WTC11 (cell line): ENCODE results near the gene YWHAQ. TPM values are rescaled to one million over a fixed set of nuclear protein-coding genes. Genes with fewer than 3 reads are reported as not detected.

Experiments used
- ATAC-seq: fragments of 200-7000 bp; cut with Tn5 transposase; 2 replicates; pipeline ENCODE4 v1.10.0; 2021; ENCODE audit warnings: mild to moderate bottlenecking, moderate library complexity
- CTCF ChIA-PET: fragments of 300-600 bp; sonication (Branson Sonifier 250); formaldehyde crosslinking; loops from one replicate; lab custom pipeline; 2021; ENCODE audit warnings: antibody characterized with exemption; lab: Charles Lee
- POLR2A ChIA-PET: fragments of 350-600 bp; sonication (Branson Sonifier 250); formaldehyde crosslinking; loops from one replicate; lab custom pipeline; 2021; ENCODE audit warnings: antibody characterized with exemption; lab: Charles Lee
- DNase-seq: peaks from one replicate; pipeline ENCODE4 v3.0.0; 2021; ENCODE audit warnings: low spot score
- H3K27ac Mint-ChIP-seq: 2 replicates; pipeline ENCODE4 v1.8.0; 2021; ENCODE audit warnings: mixed read lengths
- H3K27me3 Mint-ChIP-seq: 2 replicates; pipeline ENCODE4 v1.8.0; 2021; ENCODE audit warnings: low read depth, mild to moderate bottlenecking, moderate library complexity, mixed read lengths
- H3K36me3 Mint-ChIP-seq: 2 replicates; pipeline ENCODE4 v1.8.0; 2021; ENCODE audit warnings: mixed read lengths
- H3K4me1 Mint-ChIP-seq: 2 replicates; pipeline ENCODE4 v1.8.0; 2022; ENCODE audit warnings: mixed read lengths
- H3K4me3 Mint-ChIP-seq: 2 replicates; pipeline ENCODE4 v1.8.0; 2021; ENCODE audit warnings: mild to moderate bottlenecking, moderate library complexity, mixed read lengths
- H3K9me3 Mint-ChIP-seq: 2 replicates; pipeline ENCODE4 v1.8.0; 2021; ENCODE audit warnings: mixed read lengths
- EMX1 ChIP-seq: fragments of 250-450 bp; sonication (Bioruptor Pico); IDR thresholded peaks from 2 replicates; pipeline ENCODE4 v1.8.0; 2021; ENCODE audit warnings: mild to moderate bottlenecking
- ESRRA ChIP-seq: sonication (generic); formaldehyde crosslinking; IDR thresholded peaks from 2 replicates; pipeline ENCODE4 v1.8.1; 2022; ENCODE audit warnings: mild to moderate bottlenecking, missing genetic modification reagents, borderline replicate concordance
- FOXJ3 ChIP-seq: sonication (generic); formaldehyde crosslinking; IDR thresholded peaks from 2 replicates; pipeline ENCODE4 v1.9.0; 2021; ENCODE audit warnings: missing genetic modification reagents, mild to moderate bottlenecking, borderline replicate concordance
- FOXP1 ChIP-seq: sonication (generic); formaldehyde crosslinking; IDR thresholded peaks from 2 replicates; pipeline ENCODE4 v1.8.0; 2022; ENCODE audit warnings: missing genetic modification reagents, mild to moderate bottlenecking, moderate library complexity, borderline replicate concordance
- GRHL2 ChIP-seq: fragments of 250-450 bp; sonication (Bioruptor Pico); IDR thresholded peaks from 2 replicates; pipeline ENCODE4 v1.8.0; 2022; ENCODE audit warnings: mild to moderate bottlenecking, moderate library complexity; ENCODE audit not compliant: insufficient replicate concordance, severe bottlenecking
- GTF2I ChIP-seq: fragments of 250-450 bp; sonication (Bioruptor Pico); conservative IDR thresholded peaks from 2 replicates; pipeline ENCODE4 v1.4.0; 2021; ENCODE audit warnings: mild to moderate bottlenecking
- KAT7 ChIP-seq: sonication (generic); formaldehyde crosslinking; IDR thresholded peaks from 2 replicates; pipeline ENCODE4 v1.8.1; 2023; ENCODE audit warnings: missing genetic modification reagents, mild to moderate bottlenecking, borderline replicate concordance
- MYBL2 ChIP-seq: sonication (generic); formaldehyde crosslinking; IDR thresholded peaks from 2 replicates; pipeline ENCODE4 v1.8.1; 2023; ENCODE audit warnings: mild to moderate bottlenecking, moderate library complexity, missing genetic modification reagents
- NR2C2 ChIP-seq: sonication (generic); formaldehyde crosslinking; IDR thresholded peaks from 2 replicates; pipeline ENCODE4 v1.8.0; 2022; ENCODE audit warnings: mild to moderate bottlenecking, missing genetic modification reagents
- SP1 ChIP-seq: sonication (generic); formaldehyde crosslinking; conservative IDR thresholded peaks from 2 replicates; pipeline ENCODE4 v1.8.1; 2022; ENCODE audit warnings: missing genetic modification reagents
- TCF7 ChIP-seq: sonication (generic); formaldehyde crosslinking; IDR thresholded peaks from 2 replicates; pipeline ENCODE4 v1.8.0; 2022; ENCODE audit warnings: mild to moderate bottlenecking, low read depth, missing genetic modification reagents, moderate library complexity
- TEAD4 ChIP-seq: sonication (generic); formaldehyde crosslinking; IDR thresholded peaks from 2 replicates; pipeline ENCODE4 v1.8.0; 2022; ENCODE audit warnings: mild to moderate bottlenecking, missing genetic modification reagents
- TP53 ChIP-seq: sonication (generic); formaldehyde crosslinking; IDR thresholded peaks from 2 replicates; pipeline ENCODE4 v1.8.1; 2023; ENCODE audit warnings: mild to moderate bottlenecking, missing genetic modification reagents
- USF1 ChIP-seq: sonication (generic); formaldehyde crosslinking; IDR thresholded peaks from 2 replicates; pipeline ENCODE4 v1.8.0; 2022; ENCODE audit warnings: mild to moderate bottlenecking, missing genetic modification reagents
- ZBTB21 ChIP-seq: sonication (generic); formaldehyde crosslinking; IDR thresholded peaks from 2 replicates; pipeline ENCODE4 v1.8.1; 2023; ENCODE audit warnings: mild to moderate bottlenecking, missing genetic modification reagents, borderline replicate concordance
- ZBTB43 ChIP-seq: sonication (generic); formaldehyde crosslinking; IDR thresholded peaks from 2 replicates; pipeline ENCODE4 v1.8.1; 2023; ENCODE audit warnings: mild to moderate bottlenecking, missing genetic modification reagents
- ZNF219 ChIP-seq: sonication (generic); formaldehyde crosslinking; IDR thresholded peaks from 2 replicates; pipeline ENCODE4 v1.8.0; 2023; ENCODE audit warnings: missing genetic modification reagents, mild to moderate bottlenecking, borderline replicate concordance
- ZNF423 ChIP-seq: fragments of 250-450 bp; sonication (Bioruptor Pico); IDR thresholded peaks from 2 replicates; pipeline ENCODE4 v2.1.2; 2022; ENCODE audit warnings: mild to moderate bottlenecking, moderate library complexity
- total RNA-seq: library from RNA; stranded (reverse); gene quantifications from 3 replicates; pipeline ENCODE4 v1.2.3, GENCODE V29; 2021
- TF ChIP-seq, protein P1 (sequence below): sonication (generic); formaldehyde crosslinking; IDR thresholded peaks from 2 replicates; pipeline ENCODE4 v1.8.0; 2022; ENCODE audit warnings: mild to moderate bottlenecking, missing genetic modification reagents
- TF ChIP-seq, protein P2 (sequence below): sonication (generic); formaldehyde crosslinking; conservative IDR thresholded peaks from 2 replicates; pipeline ENCODE4 v1.8.1; 2022; ENCODE audit warnings: mild to moderate bottlenecking, missing genetic modification reagents
- TF ChIP-seq, protein P3 (sequence below): sonication (generic); formaldehyde crosslinking; IDR thresholded peaks from 2 replicates; pipeline ENCODE4 v1.8.1; 2022; ENCODE audit warnings: low read depth, mild to moderate bottlenecking, moderate library complexity, missing genetic modification reagents, borderline replicate concordance
- TF ChIP-seq, protein P4 (sequence below): fragments of 250-450 bp; sonication (Bioruptor Pico); IDR thresholded peaks from 2 replicates; pipeline ENCODE4 v2.1.2; 2022; ENCODE audit warnings: mild to moderate bottlenecking, moderate library complexity

YWHAQ gene
- total RNA-seq, 1 experiment from 2014 or later: 395 TPM

- ChIA-PET POLR2A (no interaction called here), CTCF (interaction anchor here (1.7 kb wide), 1 partner anchor 39 kb away, joined by 3 read pairs; no protein-coding TSS in a partner anchor)
- DNase-seq (no peak), ATAC-seq (no peak)
- Mint-ChIP-seq H3K9me3 (peaks cover 8% of the 10 kb centered on the region), H3K36me3 (no peaks in the 10 kb centered on the region), H3K27ac (no peak overlapping the region), H3K27me3 (peaks cover 3% of the 10 kb centered on the region; the same call in 1 of the 2 replicates), H3K4me3 (no peak overlapping the region), H3K4me1 (peaks cover 19% of the 10 kb centered on the region)
- TF ChIP-seq TP53 (CRISPR knock-in tag) (no peak), FOXJ3 (CRISPR knock-in tag) (no peak), ZBTB21 (no peak), KAT7 (CRISPR knock-in tag) (no peak), EMX1 (CRISPR knock-in tag) (no peak), FOXP1 (no peak), ZNF423 (CRISPR knock-in tag) (no peak), SP1 (no peak), TEAD4 (CRISPR knock-in tag) (no peak)
- TF ChIP-seq, protein P1, sequence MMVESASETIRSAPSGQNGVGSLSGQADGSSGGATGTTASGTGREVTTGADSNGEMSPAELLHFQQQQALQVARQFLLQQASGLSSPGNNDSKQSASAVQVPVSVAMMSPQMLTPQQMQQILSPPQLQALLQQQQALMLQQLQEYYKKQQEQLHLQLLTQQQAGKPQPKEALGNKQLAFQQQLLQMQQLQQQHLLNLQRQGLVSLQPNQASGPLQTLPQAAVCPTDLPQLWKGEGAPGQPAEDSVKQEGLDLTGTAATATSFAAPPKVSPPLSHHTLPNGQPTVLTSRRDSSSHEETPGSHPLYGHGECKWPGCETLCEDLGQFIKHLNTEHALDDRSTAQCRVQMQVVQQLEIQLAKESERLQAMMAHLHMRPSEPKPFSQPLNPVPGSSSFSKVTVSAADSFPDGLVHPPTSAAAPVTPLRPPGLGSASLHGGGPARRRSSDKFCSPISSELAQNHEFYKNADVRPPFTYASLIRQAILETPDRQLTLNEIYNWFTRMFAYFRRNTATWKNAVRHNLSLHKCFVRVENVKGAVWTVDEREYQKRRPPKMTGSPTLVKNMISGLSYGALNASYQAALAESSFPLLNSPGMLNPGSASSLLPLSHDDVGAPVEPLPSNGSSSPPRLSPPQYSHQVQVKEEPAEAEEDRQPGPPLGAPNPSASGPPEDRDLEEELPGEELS (CRISPR knock-in tag): no peak
These were observed 17.1 kb upstream of the YWHAQ start for GRCh38 chr2:9647884-9648283.

DNA sequence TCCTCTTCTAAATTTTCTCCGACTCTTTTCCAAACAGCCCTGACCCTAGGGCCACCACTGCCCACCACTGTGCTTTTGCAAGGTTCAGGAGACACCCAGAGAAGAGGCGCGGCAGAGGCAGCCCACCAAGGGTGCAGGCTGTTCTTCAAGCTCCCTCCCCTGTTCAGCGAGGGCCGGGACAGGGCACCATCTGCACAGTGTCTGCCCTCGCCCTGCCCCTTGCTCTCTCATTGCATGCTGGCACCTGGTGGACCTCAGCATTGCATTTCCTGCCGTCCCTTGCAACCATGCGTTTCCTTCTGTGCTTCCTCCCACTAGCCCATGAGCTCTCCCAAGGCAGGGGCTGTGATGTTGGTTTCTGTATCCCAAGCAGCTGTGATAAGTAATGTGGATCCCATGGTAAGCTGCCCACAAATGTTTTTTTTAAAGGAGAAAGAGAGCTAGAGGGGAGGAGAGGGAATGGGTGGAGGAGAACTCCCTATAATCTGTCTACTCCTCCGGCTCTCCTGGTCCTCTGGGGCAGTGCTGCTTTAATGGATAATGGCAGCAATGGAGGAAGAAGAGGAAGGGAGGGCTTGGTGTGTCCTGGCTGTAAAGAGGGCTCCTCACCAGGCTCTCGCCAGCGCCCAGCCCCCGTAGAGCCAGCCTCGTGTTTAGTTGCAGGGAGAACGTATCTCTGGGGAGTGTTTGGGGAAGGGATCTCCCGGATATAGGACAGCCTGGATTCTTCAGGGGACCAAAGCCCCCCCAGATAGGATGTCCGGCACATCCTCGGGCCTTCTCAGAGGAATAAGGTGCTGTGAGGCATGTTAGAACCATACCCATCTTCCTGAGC lies 15.6 kb upstream of the YWHAQ start:
- POLR2A ChIA-PET: interaction anchor here (1.2 kb wide), 1 partner anchor 16 kb away, joined by 4 read pairs; the partner anchor contains the start of gene YWHAQ
- ATAC-seq: no peak
- TF ChIP-seq NR2C2 (CRISPR knock-in tag) (no peak), ZNF219 (CRISPR knock-in tag) (no peak), ZNF423 (CRISPR knock-in tag) (no peak), ESRRA (no peak), ZBTB43 (CRISPR knock-in tag) (no peak), GTF2I (CRISPR knock-in tag) (no peak), FOXP1 (no peak), MYBL2 (CRISPR knock-in tag) (no peak), GRHL2 (CRISPR knock-in tag) (no peak), USF1 (no peak), TCF7 (no peak)
- TF ChIP-seq, protein P2, sequence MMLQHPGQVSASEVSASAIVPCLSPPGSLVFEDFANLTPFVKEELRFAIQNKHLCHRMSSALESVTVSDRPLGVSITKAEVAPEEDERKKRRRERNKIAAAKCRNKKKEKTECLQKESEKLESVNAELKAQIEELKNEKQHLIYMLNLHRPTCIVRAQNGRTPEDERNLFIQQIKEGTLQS (CRISPR knock-in tag): no peak
- TF ChIP-seq, protein P3, sequence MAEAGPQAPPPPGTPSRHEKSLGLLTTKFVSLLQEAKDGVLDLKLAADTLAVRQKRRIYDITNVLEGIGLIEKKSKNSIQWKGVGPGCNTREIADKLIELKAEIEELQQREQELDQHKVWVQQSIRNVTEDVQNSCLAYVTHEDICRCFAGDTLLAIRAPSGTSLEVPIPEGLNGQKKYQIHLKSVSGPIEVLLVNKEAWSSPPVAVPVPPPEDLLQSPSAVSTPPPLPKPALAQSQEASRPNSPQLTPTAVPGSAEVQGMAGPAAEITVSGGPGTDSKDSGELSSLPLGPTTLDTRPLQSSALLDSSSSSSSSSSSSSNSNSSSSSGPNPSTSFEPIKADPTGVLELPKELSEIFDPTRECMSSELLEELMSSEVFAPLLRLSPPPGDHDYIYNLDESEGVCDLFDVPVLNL (CRISPR knock-in tag): no peak
- TF ChIP-seq, protein P4, sequence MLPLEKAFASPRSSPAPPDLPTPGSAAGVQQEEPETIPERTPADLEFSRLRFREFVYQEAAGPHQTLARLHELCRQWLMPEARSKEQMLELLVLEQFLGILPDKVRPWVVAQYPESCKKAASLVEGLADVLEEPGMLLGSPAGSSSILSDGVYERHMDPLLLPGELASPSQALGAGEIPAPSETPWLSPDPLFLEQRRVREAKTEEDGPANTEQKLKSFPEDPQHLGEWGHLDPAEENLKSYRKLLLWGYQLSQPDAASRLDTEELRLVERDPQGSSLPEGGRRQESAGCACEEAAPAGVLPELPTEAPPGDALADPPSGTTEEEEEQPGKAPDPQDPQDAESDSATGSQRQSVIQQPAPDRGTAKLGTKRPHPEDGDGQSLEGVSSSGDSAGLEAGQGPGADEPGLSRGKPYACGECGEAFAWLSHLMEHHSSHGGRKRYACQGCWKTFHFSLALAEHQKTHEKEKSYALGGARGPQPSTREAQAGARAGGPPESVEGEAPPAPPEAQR (CRISPR knock-in tag): no peak
- Mint-ChIP-seq H3K36me3 (no peaks in the 10 kb centered on the region), H3K4me1 (peaks cover 25% of the 10 kb centered on the region), H3K27me3 (peaks cover 3% of the 10 kb centered on the region), H3K4me3 (no peak overlapping the region), H3K9me3 (peaks cover 4% of the 10 kb centered on the region), H3K27ac (no peak overlapping the region)
- CTCF ChIA-PET: interaction anchor here (0.6 kb wide), 1 partner anchor 1107 kb away, joined by 3 read pairs; no protein-coding TSS in a partner anchor
- no peak for DNase-seq
